ENCODE results near the gene DOCK11. TPM values are rescaled to one million over a fixed set of nuclear protein-coding genes. Genes with fewer than 3 reads are reported as not detected.
"Not testable (repeated sequence)": the region's sequence is repeated elsewhere in the genome, so short reads cannot be mapped to it uniquely, and the experiment has no call there.

Gene DOCK11
- total RNA-seq, 8 experiments from 2014 or later, result 13.6 to 58.2 (median 22.5) TPM

GRCh38 chrX:118714521-118714920 is 218.9 kb downstream of the DOCK11 start:
- in situ Hi-C loops (cut with MboI; ENCODE audit: low pct_unique_long_range_greater_than_20kb in 2 of 9, low sequenced_read_pairs in 9 of 9, unreplicated experiment in 9 of 9), result no loop called here
- H3K27ac ChIP-seq, result no peak overlapping the region
- no peaks in the 10 kb centered on the region for H3K4me1 ChIP-seq (replicated peaks in 1 of 2)
- H3K4me3 ChIP-seq, result no peak overlapping the region
- 0 to 75% (median 75%) methylated on average over 1 of the region's 1 CpG; no CpG with 5 or more reads in 7 of the 10 experiments for WGBS, 10 experiments
- ATAC-seq (replicated peaks in 6 of 8), result no peak

GRCh38 chrX:118715917-118716316 is 220.3 kb downstream of the DOCK11 start:
- H3K4me1 ChIP-seq (replicated peaks in 1 of 2); ATAC-seq (replicated peaks in 6 of 8); H3K27ac ChIP-seq; H3K4me3 ChIP-seq; in situ Hi-C loops (cut with MboI; ENCODE audit: low pct_unique_long_range_greater_than_20kb in 2 of 9, low sequenced_read_pairs in 9 of 9, unreplicated experiment in 9 of 9): not testable (repeated sequence)
- WGBS, 10 experiments, result 34 to 70% methylated on average over 7 to 11 of the region's 14 CpGs; no CpG with 5 or more reads in 8 of the 10 experiments

GRCh38 chrX:118716833-118717232 is 221.2 kb downstream of the DOCK11 start:
- H3K27ac ChIP-seq; in situ Hi-C loops (cut with MboI; ENCODE audit: low pct_unique_long_range_greater_than_20kb in 2 of 9, low sequenced_read_pairs in 9 of 9, unreplicated experiment in 9 of 9); H3K4me3 ChIP-seq; H3K4me1 ChIP-seq (replicated peaks in 1 of 2); ATAC-seq (replicated peaks in 6 of 8): not testable (repeated sequence)
- 98% methylated on average over 12 of the region's 28 CpGs; no CpG with 5 or more reads in 9 of the 10 experiments for WGBS, 10 experiments

GRCh38 chrX:118717678-118718391 is 222.2 kb downstream of the DOCK11 start:
- Histone ChIP-seq H3K27ac (no peak overlapping the region), H3K4me1 (replicated peaks in 1 of 2) (no peaks in the 10 kb centered on the region), H3K4me3 (no peak overlapping the region)
- ATAC-seq (replicated peaks in 6 of 8), result no peak
- in situ Hi-C loops (cut with MboI; ENCODE audit: low pct_unique_long_range_greater_than_20kb in 2 of 9, low sequenced_read_pairs in 9 of 9, unreplicated experiment in 9 of 9), result no loop called here
- WGBS, 10 experiments, result 40 to 100% (median 82%) methylated on average over 1 to 6 of the region's 13 CpGs; no CpG with 5 or more reads in 2 of the 10 experiments

GRCh38 chrX:118718737-118719136 is 223.1 kb downstream of the DOCK11 start:
- no peak for ATAC-seq (replicated peaks in 6 of 8)
- 67 to 100% (median 78%) methylated on average over 1 of the region's 2 CpGs; no CpG with 5 or more reads in 3 of the 10 experiments for WGBS, 10 experiments
- no peak overlapping the region for H3K27ac ChIP-seq

GRCh38 chrX:118720058-118720707 is 224.6 kb downstream of the DOCK11 start:
- 29 to 100% (median 100%) methylated on average over 1 to 3 of the region's 3 CpGs; no CpG with 5 or more reads in 6 of the 10 experiments for WGBS, 10 experiments
- Histone ChIP-seq H3K4me1 (replicated peaks in 1 of 2) (no peaks in the 10 kb centered on the region), H3K27ac (no peak overlapping the region), H3K4me3 (no peak overlapping the region)
- peak in 1 of 8 experiments; percentile 33 for ATAC-seq (replicated peaks in 6 of 8)
- in situ Hi-C loops (cut with MboI; ENCODE audit: low pct_unique_long_range_greater_than_20kb in 2 of 9, low sequenced_read_pairs in 9 of 9, unreplicated experiment in 9 of 9), result no loop called here

More at GRCh38 chrX:118718737-118719136, 223.1 kb downstream of the DOCK11 start:
- in situ Hi-C loops (cut with MboI; ENCODE audit: low pct_unique_long_range_greater_than_20kb in 2 of 9, low sequenced_read_pairs in 9 of 9, unreplicated experiment in 9 of 9), result no loop called here
- H3K4me1 ChIP-seq (replicated peaks in 1 of 2), result no peaks in the 10 kb centered on the region
- H3K4me3 ChIP-seq, result no peak overlapping the region

- ATAC-seq (replicated peaks in 6 of 8), result no peak
- WGBS, 10 experiments, result 31 to 100% (median 43%) methylated on average over 1 to 3 of the region's 3 CpGs; no CpG with 5 or more reads in 5 of the 10 experiments
- Histone ChIP-seq H3K4me3 (no peak overlapping the region), H3K27ac (no peak overlapping the region), H3K4me1 (replicated peaks in 1 of 2) (no peaks in the 10 kb centered on the region)
- in situ Hi-C loops (cut with MboI; ENCODE audit: low pct_unique_long_range_greater_than_20kb in 2 of 9, low sequenced_read_pairs in 9 of 9, unreplicated experiment in 9 of 9), result no loop called here
Measured at GRCh38 chrX:118723376-118723775, 227.8 kb downstream of the DOCK11 start.

- ATAC-seq (replicated peaks in 6 of 8), result no peak
- Histone ChIP-seq H3K27ac (no peak overlapping the region), H3K4me3 (no peak overlapping the region), H3K4me1 (replicated peaks in 1 of 2) (no peaks in the 10 kb centered on the region)
- 40 to 61% (median 43%) methylated on average over 1 to 4 of the region's 5 CpGs; no CpG with 5 or more reads in 7 of the 10 experiments for whole genome bisulfite sequencing, 10 experiments
- in situ Hi-C loops (cut with MboI; ENCODE audit: low pct_unique_long_range_greater_than_20kb in 2 of 9, low sequenced_read_pairs in 9 of 9, unreplicated experiment in 9 of 9), result no loop called here
Measured at GRCh38 chrX:118724365-118724764, 228.8 kb downstream of the DOCK11 start.

GRCh38 chrX:118724775-118725174 is 229.2 kb downstream of the DOCK11 start:
- in situ Hi-C loops (cut with MboI; ENCODE audit: low pct_unique_long_range_greater_than_20kb in 2 of 9, low sequenced_read_pairs in 9 of 9, unreplicated experiment in 9 of 9), result no loop called here
- H3K27ac ChIP-seq, result no peak overlapping the region
- H3K4me1 ChIP-seq (replicated peaks in 1 of 2), result no peaks in the 10 kb centered on the region
- H3K4me3 ChIP-seq, result no peak overlapping the region
- peak in 1 of 8 experiments; percentile 2 for ATAC-seq (replicated peaks in 6 of 8)
- 27 to 80% (median 54%) methylated on average over 1 to 6 of the region's 7 CpGs; no CpG with 5 or more reads in 6 of the 10 experiments for WGBS, 10 experiments

GRCh38 chrX:118726396-118726795 is 230.8 kb downstream of the DOCK11 start:
- ATAC-seq (replicated peaks in 6 of 8), result no peak
- in situ Hi-C loops (cut with MboI; ENCODE audit: low pct_unique_long_range_greater_than_20kb in 2 of 9, low sequenced_read_pairs in 9 of 9, unreplicated experiment in 9 of 9), result no loop called here
- 60 to 100% (median 83%) methylated on average over 1 to 2 of the region's 3 CpGs; no CpG with 5 or more reads in 5 of the 10 experiments for WGBS, 10 experiments

GRCh38 chrX:118726887-118727685 is 231.5 kb downstream of the DOCK11 start, which contains the start of gene IL13RA1:
IL13RA1 (plus strand) TSS chrX:118727606; CDS start chrX:118727639, 33 bp downstream.
- Histone ChIP-seq H3K27ac (no peak within 1 kb of the TSS), H3K4me1 (replicated peaks in 1 of 2) (no peaks in the 10 kb centered on the region), H3K4me3 (peak within 1 kb of the TSS; percentile 30 to 52 (median 46))
- in situ Hi-C loops (cut with MboI; ENCODE audit: low pct_unique_long_range_greater_than_20kb in 2 of 9, low sequenced_read_pairs in 9 of 9, unreplicated experiment in 9 of 9), result no loop called here
- ATAC-seq (replicated peaks in 6 of 8), result peak; percentile 81 to 97 (median 94)
- WGBS, 10 experiments, result 0 to 80% (median 35%) methylated on average over 1 to 4 of the region's 56 CpGs; no CpG with 5 or more reads in 6 of the 10 experiments

More at GRCh38 chrX:118726396-118726795, 230.8 kb downstream of the DOCK11 start:
- no peaks in the 10 kb centered on the region for H3K4me1 ChIP-seq (replicated peaks in 1 of 2)
- H3K27ac ChIP-seq, result no peak overlapping the region
- H3K4me3 ChIP-seq, result no peak overlapping the region

- Histone ChIP-seq H3K4me3 (peak overlapping the region; percentile 30 to 52 (median 46)), H3K27ac (no peak overlapping the region), H3K4me1 (replicated peaks in 1 of 2) (no peaks in the 10 kb centered on the region)
- 0% methylated on average over 1 of the region's 73 CpGs; no CpG with 5 or more reads in 8 of the 10 experiments for WGBS, 10 experiments
- ATAC-seq (replicated peaks in 6 of 8), result peak; percentile 20 to 54 (median 42)
- in situ Hi-C loops (cut with MboI; ENCODE audit: low pct_unique_long_range_greater_than_20kb in 2 of 9, low sequenced_read_pairs in 9 of 9, unreplicated experiment in 9 of 9), result no loop called here
Measured at GRCh38 chrX:118727686-118728339, 232.2 kb downstream of the DOCK11 start.

Measured in motor neuron (in vitro differentiated cells).